ENCODE data around the gene SSTR3. TPM values are rescaled to one million over a fixed set of nuclear protein-coding genes. Genes with fewer than 3 reads are reported as not detected.
"Not testable (repeated sequence)": the region's sequence is repeated elsewhere in the genome, so short reads cannot be mapped to it uniquely, and the experiment has no call there.

The SSTR3 gene
- total and polyA plus RNA-seq, 2 experiments from 2014 or later: not detected

DNA sequence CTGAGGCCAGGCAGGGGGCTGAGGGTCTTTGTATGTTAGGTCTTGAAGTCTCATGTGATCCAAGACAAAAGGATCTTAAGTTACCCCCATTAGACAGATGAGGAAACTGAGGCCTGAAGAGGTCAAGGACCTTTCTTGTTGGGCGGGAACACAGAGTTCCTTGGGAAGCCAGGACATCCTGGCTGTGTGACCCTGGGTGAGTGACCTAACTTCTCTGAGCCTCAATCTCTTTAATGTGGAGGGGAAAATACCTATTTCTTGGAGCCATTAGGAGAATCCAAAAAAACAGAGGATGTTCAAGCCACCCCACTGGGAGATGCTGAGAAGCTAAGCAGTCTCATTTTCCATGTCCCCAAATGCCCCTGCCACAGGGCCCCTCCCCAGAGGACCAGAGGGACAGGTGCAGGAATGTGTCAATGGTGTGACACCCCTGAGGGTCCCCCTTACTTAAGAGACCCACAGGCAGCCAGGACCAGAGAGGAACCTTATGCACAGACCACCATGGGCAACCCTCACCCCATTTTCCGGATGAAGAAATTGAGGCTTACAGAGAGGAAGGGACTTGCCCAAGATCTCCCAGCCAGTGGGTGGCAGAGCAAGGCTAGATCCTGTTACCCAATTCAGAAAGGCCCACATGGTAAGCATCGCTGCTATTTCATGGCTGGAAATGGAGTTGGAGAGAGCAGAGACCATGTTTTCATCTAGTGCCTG lies 23.8 kb upstream of the SSTR3 start:
- no peaks in the 10 kb centered on the region for H3K27me3 ChIP-seq (replicated peaks; ENCODE audit: insufficient read depth)
- in situ Hi-C loops (cut with MboI): no loop called here

DNA sequence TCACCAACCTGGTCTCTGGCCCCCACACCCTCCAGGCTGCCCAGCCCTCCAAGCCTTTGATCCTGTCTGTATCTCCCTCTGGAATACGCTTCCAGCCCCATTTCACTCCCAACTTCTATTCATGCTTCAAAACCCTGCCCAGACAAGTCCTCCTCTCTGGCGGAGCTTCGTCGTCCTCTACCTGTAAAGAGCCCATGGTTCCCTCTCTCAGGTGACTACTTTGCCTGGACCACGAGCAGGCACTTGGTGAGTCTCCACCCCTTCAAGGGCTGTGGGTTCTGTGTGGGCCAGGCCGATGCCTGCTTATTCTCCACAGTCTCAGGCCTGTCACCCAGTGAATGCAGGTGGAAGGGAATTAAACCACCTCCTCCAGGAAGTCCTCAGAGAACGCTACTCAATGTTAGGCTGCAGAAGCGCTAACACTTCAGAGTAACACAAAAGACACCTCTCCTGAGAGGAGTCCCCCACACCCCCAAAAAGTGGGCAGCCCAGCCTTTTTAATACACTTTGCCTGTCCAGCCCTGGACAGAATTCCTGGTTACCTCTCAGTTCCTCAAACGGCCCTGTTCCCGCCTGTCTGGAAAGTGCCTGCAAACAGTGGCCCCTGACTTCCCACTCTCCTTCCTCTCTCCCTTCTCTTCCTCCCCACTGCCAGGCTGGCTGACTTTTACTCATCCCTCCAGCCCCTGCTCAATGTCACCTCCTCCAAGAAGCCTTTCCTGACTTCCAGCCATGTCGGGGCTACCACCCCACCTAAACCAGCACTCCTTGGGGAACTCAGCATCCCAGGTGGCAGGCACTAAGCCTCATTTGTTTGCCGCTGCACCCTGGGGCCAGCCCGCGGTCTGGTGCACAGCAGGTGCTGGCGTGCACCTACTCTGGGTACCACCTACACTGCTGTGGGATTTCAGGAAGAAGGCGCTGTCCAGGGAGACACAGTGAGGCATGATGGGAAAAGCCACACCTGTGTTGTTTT lies 22.7 kb upstream of the SSTR3 start:
- H3K9ac ChIP-seq: no peak overlapping the region
- peaks cover 14% of the 10 kb centered on the region for H3K4me1 ChIP-seq (ENCODE audit: insufficient read depth)
- H3F3A ChIP-seq (ENCODE audit: insufficient read depth): peaks cover 5% of the 10 kb centered on the region; the same call in 1 of the 2 replicates
- no peaks in the 10 kb centered on the region for H3K9me3 ChIP-seq (ENCODE audit: low read depth)
- H3K27ac ChIP-seq: no peak overlapping the region
- no peaks in the 10 kb centered on the region for H3K27me3 ChIP-seq (replicated peaks; ENCODE audit: insufficient read depth)
- H2AFZ ChIP-seq: no peak overlapping the region
- no peaks in the 10 kb centered on the region for H4K20me1 ChIP-seq (ENCODE audit: insufficient read depth)
- in situ Hi-C loops (cut with MboI): no loop called here
- no peak overlapping the region for H3K4me3 ChIP-seq
- DNase-seq: no peak
- H3K36me3 ChIP-seq (ENCODE audit: low read depth): no peaks in the 10 kb centered on the region
- H3K79me2 ChIP-seq (ENCODE audit: insufficient read depth): no peaks in the 10 kb centered on the region
- 82 to 85% methylated on average over 15 to 16 of the region's 16 CpGs for WGBS, 2 experiments (ENCODE audit: low coverage in 1 of 2, low lambda C conversion rate in 2 of 2, missing lambda C conversion rate in 2 of 2)
- TF ChIP-seq EZH2 (IDR thresholded peaks at IDR 0.05; ENCODE audit: insufficient read depth, poor library complexity, severe bottlenecking): no peak
- TF ChIP-seq EZH2phosphoT487 (IDR thresholded peaks at IDR 0.05; ENCODE audit: insufficient read depth, low read depth): no peak
- H3K4me2 ChIP-seq (ENCODE audit: unreplicated experiment): no peak overlapping the region
- no peaks in the 10 kb centered on the region for H3K9me2 ChIP-seq (ENCODE audit: insufficient read depth)

More for the DNA sequence above, 23.8 kb upstream of the SSTR3 start:
- H3K9ac ChIP-seq: no peak overlapping the region
- peaks cover 8% of the 10 kb centered on the region; the same call in 1 of the 2 replicates for H3K4me1 ChIP-seq (ENCODE audit: insufficient read depth)
- DNase-seq: no peak
- WGBS, 2 experiments (ENCODE audit: low coverage in 1 of 2, low lambda C conversion rate in 2 of 2, missing lambda C conversion rate in 2 of 2): 97 to 100% methylated on average over 3 of the region's 3 CpGs
- no peak for TF ChIP-seq EZH2 (IDR thresholded peaks at IDR 0.05; ENCODE audit: insufficient read depth, poor library complexity, severe bottlenecking)
- no peak for TF ChIP-seq EZH2phosphoT487 (IDR thresholded peaks at IDR 0.05; ENCODE audit: insufficient read depth, low read depth)
- no peaks in the 10 kb centered on the region for H3K79me2 ChIP-seq (ENCODE audit: insufficient read depth)
- H3K4me3 ChIP-seq: no peak overlapping the region
- no peak overlapping the region for H3K4me2 ChIP-seq (ENCODE audit: unreplicated experiment)
- no peaks in the 10 kb centered on the region for H3K9me3 ChIP-seq (ENCODE audit: low read depth)
- H2AFZ ChIP-seq: no peak overlapping the region
- no peaks in the 10 kb centered on the region for H4K20me1 ChIP-seq (ENCODE audit: insufficient read depth)
- no peaks in the 10 kb centered on the region for H3F3A ChIP-seq (ENCODE audit: insufficient read depth)
- H3K27ac ChIP-seq: no peak overlapping the region
- no peaks in the 10 kb centered on the region for H3K36me3 ChIP-seq (ENCODE audit: low read depth)
- no peaks in the 10 kb centered on the region for H3K9me2 ChIP-seq (ENCODE audit: insufficient read depth)

DNA sequence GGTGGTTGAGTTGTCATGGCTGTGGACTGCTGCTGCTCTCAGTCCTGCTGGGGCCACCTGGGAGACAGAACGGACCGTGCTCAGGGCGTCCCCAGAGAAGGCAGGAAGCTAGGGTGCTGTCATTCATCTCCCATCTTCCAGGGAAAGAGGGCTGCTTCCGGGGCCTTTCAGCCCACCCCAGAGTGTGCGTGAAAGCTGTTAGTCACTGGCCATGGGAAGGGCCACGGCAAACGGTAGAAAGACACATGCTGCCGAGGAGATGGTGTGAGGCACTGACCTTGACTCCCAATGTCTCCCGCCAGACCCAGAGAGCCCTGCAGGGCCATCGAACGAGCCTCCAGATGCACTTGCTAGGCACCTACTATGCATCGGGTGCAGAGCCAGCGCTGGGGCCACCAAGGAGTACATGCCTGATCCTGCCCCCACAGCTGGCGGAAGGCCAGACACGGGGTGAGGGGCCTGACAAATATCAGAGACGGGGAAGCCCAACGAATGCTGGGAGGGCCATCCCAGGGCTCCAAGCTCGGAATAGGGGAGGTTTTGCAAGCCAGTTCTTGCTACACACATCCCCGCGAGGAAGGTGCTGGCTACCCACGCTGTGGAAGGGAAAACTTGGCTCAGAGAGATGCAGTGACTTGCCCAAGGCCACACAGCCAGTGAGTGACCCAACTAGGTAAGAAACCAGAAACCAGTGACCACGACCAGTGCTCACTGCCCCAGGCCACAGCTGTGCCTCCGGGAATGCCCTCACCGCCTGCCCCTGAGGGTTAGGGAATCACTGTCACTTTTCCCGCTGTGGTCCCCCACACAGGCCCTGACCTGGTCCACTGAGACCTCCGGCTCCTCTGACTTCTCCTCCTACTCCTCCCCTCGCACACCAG lies 21.7 kb upstream of the SSTR3 start:
- no peak overlapping the region for H3K27ac ChIP-seq
- H3F3A ChIP-seq (ENCODE audit: insufficient read depth): peaks cover 5% of the 10 kb centered on the region; the same call in 1 of the 2 replicates
- H3K27me3 ChIP-seq (replicated peaks; ENCODE audit: insufficient read depth): no peaks in the 10 kb centered on the region
- no peaks in the 10 kb centered on the region for H4K20me1 ChIP-seq (ENCODE audit: insufficient read depth)
- H3K4me3 ChIP-seq: no peak overlapping the region
- no peak for DNase-seq
- H3K9ac ChIP-seq: no peak overlapping the region
- H3K9me2 ChIP-seq (ENCODE audit: insufficient read depth): no peaks in the 10 kb centered on the region
- H3K79me2 ChIP-seq (ENCODE audit: insufficient read depth): no peaks in the 10 kb centered on the region
- no peak overlapping the region for H3K4me2 ChIP-seq (ENCODE audit: unreplicated experiment)
- WGBS, 2 experiments (ENCODE audit: low coverage in 1 of 2, low lambda C conversion rate in 2 of 2, missing lambda C conversion rate in 2 of 2): 67 to 72% methylated on average over 27 of the region's 27 CpGs
- no peaks in the 10 kb centered on the region for H3K9me3 ChIP-seq (ENCODE audit: low read depth)
- in situ Hi-C loops (cut with MboI): no loop called here
- peaks cover 24% of the 10 kb centered on the region for H3K4me1 ChIP-seq (ENCODE audit: insufficient read depth)
- TF ChIP-seq EZH2 (IDR thresholded peaks at IDR 0.05; ENCODE audit: insufficient read depth, poor library complexity, severe bottlenecking) (no peak), EZH2phosphoT487 (IDR thresholded peaks at IDR 0.05; ENCODE audit: insufficient read depth, low read depth) (no peak)
- no peaks in the 10 kb centered on the region for H3K36me3 ChIP-seq (ENCODE audit: low read depth)
- no peak overlapping the region for H2AFZ ChIP-seq

DNA sequence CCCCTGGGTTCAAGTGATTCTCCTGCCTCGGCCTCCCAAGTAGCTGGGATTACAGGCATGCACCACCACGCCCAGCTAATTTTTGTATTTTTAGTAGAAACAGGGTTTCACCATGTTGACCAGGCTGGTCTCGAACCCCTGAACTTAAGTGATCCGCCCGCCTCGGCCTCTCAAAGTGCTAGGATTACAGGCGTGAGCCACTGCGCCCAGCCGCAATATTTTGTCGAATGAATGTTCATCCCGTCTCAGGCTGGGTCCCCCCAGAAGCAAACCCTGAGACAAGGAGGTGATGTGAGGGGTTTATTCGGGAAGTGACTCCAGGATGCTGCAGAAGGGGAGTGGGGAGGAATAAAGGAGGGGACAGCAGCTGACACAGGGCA lies 21.1 kb upstream of the SSTR3 start:
- H3K79me2 ChIP-seq (ENCODE audit: insufficient read depth); H3K9me2 ChIP-seq (ENCODE audit: insufficient read depth); H4K20me1 ChIP-seq (ENCODE audit: insufficient read depth); H3K4me3 ChIP-seq; H3K36me3 ChIP-seq (ENCODE audit: low read depth); H3F3A ChIP-seq (ENCODE audit: insufficient read depth); H2AFZ ChIP-seq; H3K9me3 ChIP-seq (ENCODE audit: low read depth); H3K9ac ChIP-seq; DNase-seq; H3K27ac ChIP-seq; H3K4me2 ChIP-seq (ENCODE audit: unreplicated experiment); in situ Hi-C loops (cut with MboI); H3K27me3 ChIP-seq (replicated peaks; ENCODE audit: insufficient read depth): not testable (repeated sequence)
- WGBS, 2 experiments (ENCODE audit: low coverage in 1 of 2, low lambda C conversion rate in 2 of 2, missing lambda C conversion rate in 2 of 2): 90 to 93% methylated on average over 12 of the region's 12 CpGs
- peaks cover 30% of the 10 kb centered on the region for H3K4me1 ChIP-seq (ENCODE audit: insufficient read depth)

Data from GM23248 (cell line).